Spinal cord (tissue), 10 donors: Measurements from ENCODE around the gene BARHL1. TPM values are rescaled to one million over a fixed set of nuclear protein-coding genes. Genes with fewer than 3 reads are reported as not detected.

Source experiments
- DNase-seq, 6 donors: peaks; one replicate each; pipeline versions ENCODE4 v3.0.0 to v3.0.0-alpha.2; 2013 to 2015; ENCODE audit warnings: low spot score in 6 of 6, low read depth in 4 of 6
- H3K27ac ChIP-seq: one replicate; pipeline ENCODE4 v1.5.1; 2013; ENCODE audit warnings: low read depth, low read length, control low read depth
- H3K27me3 ChIP-seq: one replicate; pipeline ENCODE4 v1.6.1; 2013; ENCODE audit warnings: low read length; ENCODE audit not compliant: control insufficient read depth, insufficient read depth
- H3K36me3 ChIP-seq: one replicate; pipeline ENCODE4 v1.6.1; 2013; ENCODE audit warnings: low read length; ENCODE audit not compliant: control insufficient read depth, insufficient read depth
- H3K4me1 ChIP-seq: one replicate; pipeline ENCODE4 v1.6.1; 2013; ENCODE audit warnings: low read length; ENCODE audit not compliant: control insufficient read depth, insufficient read depth
- H3K4me3 ChIP-seq: one replicate; pipeline ENCODE4 v1.5.1; 2013; ENCODE audit warnings: low read depth, low read length, control low read depth
- H3K9me3 ChIP-seq: one replicate; pipeline ENCODE4 v1.6.1; 2013; ENCODE audit warnings: low read length; ENCODE audit not compliant: control insufficient read depth, insufficient read depth
- WGBS: methylation state at CpG from one replicate; pipeline ENCODE4 v1.1.5; 2013; ENCODE audit warnings: missing lambda C conversion rate; ENCODE audit not compliant: insufficient coverage; 5-methylcytosine and 5-hydroxymethylcytosine counted together
- long read RNA-seq, 4 donors: transcript quantifications; one replicate each; lab custom pipeline, GENCODE V29; 2026
- polyA plus RNA-seq, 2 donors: library from polyadenylated mRNA; unstranded; fragments of 120-200 nt; gene quantifications; one replicate each; pipeline ENCODE4 v1.2.1, GENCODE V29; 2013; ENCODE audit not compliant: insufficient read length in 2 of 2
- total RNA-seq, 2 donors: library from RNA; depleted of rRNA in 1 of 2; stranded (reverse); fragments of 120-200 nt in 1 of 2; fragments of >200 nt in 1 of 2; gene quantifications; one replicate each; pipeline versions ENCODE4 v1.2.3 to v1.2.4, GENCODE V29; 2013 to 2014
- donor health status: healthy.

BARHL1 gene
- 1 to 10 TPM in 1 of 2 donors, not detected in 1; 2.0 TPM for total RNA-seq
- 1 to 10 TPM; 3.2 to 3.3 TPM for polyA plus RNA-seq
- long read RNA-seq, donor 1, partial matches to known transcripts, result 0 of 2 reads
- long read RNA-seq, donor 1, other reads (novel, unspliced or antisense), result 0 of 2 reads
- long read RNA-seq, donor 2, result 0 reads
- long read RNA-seq, donor 3, partial matches to known transcripts, result 0 of 1 reads
- long read RNA-seq, donor 3, other reads (novel, unspliced or antisense), result 0 of 1 reads
- long read RNA-seq, donor 4, result 0 reads

DNA sequence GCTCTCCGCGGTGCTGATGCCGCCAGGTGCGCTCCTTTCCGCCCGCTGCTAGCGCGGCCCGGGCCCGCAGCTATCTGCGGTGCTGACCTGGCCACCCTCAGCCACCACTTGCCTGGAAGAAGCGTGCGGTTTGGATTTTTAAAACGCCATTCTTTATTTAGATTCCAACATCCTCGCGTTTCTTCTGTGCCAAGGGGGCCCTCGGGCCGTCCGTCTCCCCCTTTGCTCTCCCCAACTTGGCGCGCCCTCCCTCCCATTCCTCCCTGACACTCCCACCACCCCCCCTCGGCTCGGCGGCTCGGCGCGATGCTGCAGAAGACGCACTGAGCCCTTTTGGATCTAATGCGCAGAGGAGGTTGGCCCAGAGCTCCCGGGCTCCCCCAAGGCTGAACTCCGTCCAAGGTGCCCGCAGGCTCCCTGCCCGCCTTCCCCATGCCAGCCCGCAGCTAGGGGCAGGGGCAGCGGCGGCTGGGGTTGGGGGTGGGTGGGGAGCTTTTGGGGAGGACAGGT is at the start of gene BARHL1:
TSS of gene BARHL1 (plus strand) at position 331 of the 510 bp plus-strand sequence. CDS start 192 bp downstream, outside the sequence.
- under 1% methylated on average over 30 of the region's 36 CpGs for WGBS
- H3K9me3 ChIP-seq, result no peaks in the 10 kb centered on the region
- H3K4me1 ChIP-seq, result peaks cover 41% of the 10 kb centered on the region
- peaks cover 100% of the 10 kb centered on the region for H3K27me3 ChIP-seq
- no peak within 1 kb of the TSS for H3K27ac ChIP-seq
- H3K36me3 ChIP-seq, result no peaks in the 10 kb centered on the region
- no peak for DNase-seq
- peak within 1 kb of the TSS; percentile 28 for H3K4me3 ChIP-seq

DNA sequence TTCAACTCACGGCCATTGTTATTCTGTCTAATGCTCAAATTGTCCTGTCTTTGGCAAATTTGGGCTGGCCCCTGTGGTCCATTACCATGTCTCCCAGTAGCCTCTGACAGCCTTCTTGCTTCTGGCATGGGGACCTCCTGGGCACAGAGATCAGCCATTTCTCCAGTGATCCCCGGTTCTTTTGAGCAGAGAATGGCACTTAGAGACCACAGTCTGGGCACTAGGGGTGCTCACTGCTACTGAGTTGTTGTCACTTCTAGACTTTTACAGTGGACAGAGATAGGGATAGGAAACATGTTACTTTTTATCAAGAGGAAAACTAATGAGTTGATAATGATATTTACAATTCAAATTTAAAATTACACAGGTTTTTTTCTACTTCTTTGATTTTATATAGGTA is 47.6 kb upstream of the BARHL1 start:
- DNase-seq, result no peak
- Histone ChIP-seq H3K27ac (no peak overlapping the region), H3K27me3 (peaks cover 14% of the 10 kb centered on the region), H3K4me3 (no peak overlapping the region), H3K9me3 (peaks cover 2% of the 10 kb centered on the region), H3K36me3 (no peaks in the 10 kb centered on the region), H3K4me1 (peaks cover 13% of the 10 kb centered on the region)
- WGBS, result 93% methylated on average over 2 of the region's 2 CpGs

DNA sequence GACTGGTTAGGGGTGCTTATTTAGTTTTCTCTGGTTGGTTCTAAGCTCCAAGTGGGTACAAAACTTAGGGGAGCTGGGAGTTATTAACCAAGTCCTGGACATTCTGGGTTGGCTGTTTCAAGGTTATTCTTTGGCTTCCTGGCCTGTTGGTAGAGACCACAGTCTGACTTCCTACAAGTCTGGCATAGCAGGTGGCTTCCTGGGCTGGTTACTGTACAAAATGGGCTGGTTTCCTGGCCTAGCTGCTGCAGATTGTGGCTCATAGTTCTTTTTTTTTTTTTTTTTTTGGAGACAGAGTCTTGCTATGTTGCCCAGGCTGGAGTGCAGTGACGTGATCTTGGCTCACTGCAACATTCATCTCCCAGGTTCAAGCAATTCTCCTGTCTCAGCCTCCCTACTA is 46.3 kb upstream of the BARHL1 start:
- no peak overlapping the region for H3K27ac ChIP-seq
- peaks cover 2% of the 10 kb centered on the region for H3K9me3 ChIP-seq
- peaks cover 11% of the 10 kb centered on the region for H3K4me1 ChIP-seq
- no peak for DNase-seq
- H3K36me3 ChIP-seq, result no peaks in the 10 kb centered on the region
- no peak overlapping the region for H3K4me3 ChIP-seq
- no CpG with 5 or more reads among the region's 1 CpG for WGBS
- peaks cover 14% of the 10 kb centered on the region for H3K27me3 ChIP-seq

DNA sequence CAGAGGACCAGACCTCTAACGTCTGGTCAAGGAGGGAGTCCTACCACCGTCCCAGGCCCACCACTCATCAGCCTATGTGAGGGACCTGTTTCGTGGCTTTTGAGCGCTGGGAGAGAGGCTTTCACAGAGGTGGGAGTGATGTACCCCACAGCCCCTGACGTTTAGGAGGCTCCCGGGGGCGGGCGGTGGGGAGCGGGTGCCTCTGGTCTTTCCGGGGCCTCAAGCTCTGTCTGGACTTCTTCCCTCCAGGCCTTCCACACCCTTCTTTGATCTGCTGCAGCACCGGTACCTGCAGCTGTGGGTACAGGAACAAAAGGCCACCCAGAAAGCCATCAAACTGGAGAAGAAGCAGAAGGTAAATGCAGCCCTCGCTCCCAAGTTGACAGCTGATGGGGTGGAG is 45.1 kb upstream of the BARHL1 start:
- 89% methylated on average over 10 of the region's 12 CpGs for WGBS
- Histone ChIP-seq H3K27me3 (peaks cover 4% of the 10 kb centered on the region), H3K36me3 (no peaks in the 10 kb centered on the region), H3K4me1 (peaks cover under 1% of the 10 kb centered on the region), H3K9me3 (peaks cover 2% of the 10 kb centered on the region), H3K27ac (no peak overlapping the region), H3K4me3 (no peak overlapping the region)
- no peak for DNase-seq

DNA sequence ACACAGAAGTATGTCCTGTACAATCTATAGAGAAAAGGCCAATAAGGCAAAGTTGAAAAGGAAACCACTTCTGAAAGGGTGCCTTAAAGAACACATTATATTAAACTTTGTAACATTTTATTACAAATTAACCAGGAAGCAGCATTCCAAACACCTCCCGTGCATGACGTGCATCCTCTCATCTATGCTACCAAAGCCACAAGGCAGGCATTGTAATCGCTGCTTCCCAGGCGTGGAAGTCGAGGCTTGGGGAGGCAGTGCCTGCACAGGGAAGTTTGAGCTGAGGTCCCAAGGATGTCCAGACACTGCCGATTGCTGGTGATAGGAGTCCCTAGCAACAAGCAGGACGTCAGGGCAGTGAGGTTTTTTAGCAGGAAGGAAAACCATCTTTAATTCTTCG is 44.3 kb upstream of the BARHL1 start:
- Histone ChIP-seq H3K27ac (no peak overlapping the region), H3K4me3 (no peak overlapping the region), H3K9me3 (peaks cover 2% of the 10 kb centered on the region), H3K4me1 (no peaks in the 10 kb centered on the region), H3K36me3 (no peaks in the 10 kb centered on the region), H3K27me3 (peaks cover under 1% of the 10 kb centered on the region)
- no peak for DNase-seq
- WGBS, result 83% methylated on average over 8 of the region's 8 CpGs

DNA sequence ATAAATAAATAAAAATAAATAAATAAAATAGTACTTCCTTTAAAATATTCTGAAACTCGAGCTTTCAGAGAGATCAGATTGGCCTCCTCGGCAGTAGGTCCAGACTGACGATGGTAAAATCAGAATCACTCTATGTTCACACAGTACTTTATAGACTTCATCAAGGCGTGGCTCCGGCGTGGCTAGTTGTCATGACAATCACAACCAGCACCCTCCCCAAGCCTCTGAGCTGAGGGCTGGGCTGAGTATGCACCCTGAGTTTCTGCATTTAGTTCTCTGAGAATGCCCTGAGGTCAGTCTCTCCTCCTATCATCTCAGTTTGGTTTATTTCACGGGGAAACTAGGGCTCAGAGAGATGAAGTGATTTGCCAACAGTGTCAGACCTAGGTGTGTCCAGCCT is 43.3 kb upstream of the BARHL1 start:
- no peaks in the 10 kb centered on the region for H3K4me1 ChIP-seq
- peaks cover 2% of the 10 kb centered on the region for H3K9me3 ChIP-seq
- DNase-seq, result no peak
- H3K27ac ChIP-seq, result no peak overlapping the region
- H3K4me3 ChIP-seq, result no peak overlapping the region
- H3K36me3 ChIP-seq, result no peaks in the 10 kb centered on the region
- 91% methylated on average over 7 of the region's 7 CpGs for whole genome bisulfite sequencing
- no peaks in the 10 kb centered on the region for H3K27me3 ChIP-seq

DNA sequence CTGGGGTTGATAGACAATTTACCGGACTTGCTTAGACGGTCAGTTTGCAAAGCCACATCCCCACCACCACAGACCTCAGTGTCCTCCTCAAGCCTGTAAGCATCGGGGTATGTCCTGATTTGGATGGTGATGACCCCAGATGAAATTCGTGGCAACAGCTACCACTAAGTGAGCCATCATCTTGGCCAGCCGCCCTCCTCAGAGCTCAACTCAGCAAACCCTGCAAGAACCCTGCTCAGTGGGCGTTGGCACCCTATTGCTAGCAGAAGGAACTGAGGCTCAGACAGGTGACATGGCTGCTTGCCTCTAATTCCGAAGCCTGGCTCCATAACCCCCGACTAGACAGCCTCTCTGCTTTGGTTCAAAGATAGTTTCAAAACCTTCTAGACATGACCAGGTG is 41.4 kb upstream of the BARHL1 start:
- no peaks in the 10 kb centered on the region for H3K9me3 ChIP-seq
- DNase-seq, result no peak
- no peak overlapping the region for H3K27ac ChIP-seq
- H3K4me1 ChIP-seq, result peaks cover 4% of the 10 kb centered on the region
- 90% methylated on average over 7 of the region's 8 CpGs for WGBS
- peaks cover 5% of the 10 kb centered on the region for H3K27me3 ChIP-seq
- no peak overlapping the region for H3K4me3 ChIP-seq
- H3K36me3 ChIP-seq, result no peaks in the 10 kb centered on the region

DNA sequence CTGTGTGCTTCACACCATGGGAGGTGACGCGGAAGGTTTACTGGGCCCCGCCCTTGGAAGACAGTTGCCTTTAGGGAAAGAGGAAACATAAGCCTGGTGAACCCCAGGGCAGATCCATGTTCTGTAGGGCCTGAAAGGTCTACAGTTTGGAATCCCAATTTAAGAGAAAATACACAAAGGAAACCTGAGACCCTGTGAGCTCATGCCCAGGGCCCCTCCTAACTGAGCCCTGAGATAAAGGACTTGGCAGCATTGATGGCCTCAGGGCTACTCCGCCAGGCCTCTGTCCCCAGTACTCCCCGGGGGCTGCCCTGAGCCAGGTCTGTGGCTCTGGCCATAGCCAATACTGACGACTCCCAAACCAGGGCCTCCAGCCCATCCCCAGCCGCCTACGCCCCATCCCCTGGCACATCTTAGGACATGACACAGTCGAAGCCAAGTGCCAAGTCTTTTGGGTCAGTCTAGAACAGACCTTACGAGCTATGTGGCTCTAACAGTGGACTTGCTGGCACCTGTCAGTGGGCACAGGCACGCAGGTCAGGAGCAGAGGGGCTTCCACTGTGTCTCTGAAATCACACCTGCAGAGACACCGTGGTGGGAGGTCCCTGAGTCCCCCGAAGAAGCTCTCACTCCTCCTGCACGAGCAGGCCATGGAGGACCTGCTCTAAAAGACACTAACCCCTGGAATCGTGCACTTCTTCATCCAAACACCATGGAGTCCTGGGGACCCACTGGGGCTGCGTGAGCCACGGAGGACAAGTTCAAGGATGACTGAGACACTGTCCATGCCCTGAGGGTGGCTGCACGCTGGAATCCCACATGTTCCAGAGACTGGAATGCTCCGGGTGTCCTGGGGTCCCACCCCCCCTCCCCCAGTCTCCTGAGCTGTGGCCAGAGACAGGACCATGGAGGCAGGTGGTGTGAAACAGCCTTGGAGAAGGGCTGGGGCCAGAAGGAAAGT is 40.3 kb upstream of the BARHL1 start:
- Histone ChIP-seq H3K27me3 (peaks cover 5% of the 10 kb centered on the region), H3K4me3 (no peak overlapping the region), H3K36me3 (no peaks in the 10 kb centered on the region), H3K27ac (no peak overlapping the region), H3K4me1 (peaks cover 14% of the 10 kb centered on the region), H3K9me3 (no peaks in the 10 kb centered on the region)
- no peak for DNase-seq
- 88% methylated on average over 17 of the region's 19 CpGs for WGBS

DNA sequence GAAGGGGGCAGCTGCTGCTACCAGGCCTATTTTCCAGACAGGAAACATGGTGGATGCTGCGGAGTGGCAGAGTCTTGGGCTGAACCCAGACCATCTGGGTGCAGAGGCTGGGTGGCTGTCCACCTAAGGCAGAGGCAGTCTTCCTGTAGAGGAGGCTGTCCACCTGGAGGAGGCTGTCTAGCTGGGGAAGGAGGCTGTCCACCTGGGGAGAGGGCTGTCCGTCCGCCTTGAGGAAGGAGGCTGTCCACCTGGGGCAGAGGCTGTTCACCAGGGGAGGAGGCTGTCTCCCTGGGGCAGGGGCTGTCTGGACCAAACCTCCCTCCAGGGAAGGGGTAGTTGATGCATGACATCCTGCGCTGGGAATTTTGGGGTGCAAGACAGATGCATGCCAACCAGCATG is 39.2 kb upstream of the BARHL1 start:
- H3K27ac ChIP-seq, result no peak overlapping the region
- 97% methylated on average over 3 of the region's 4 CpGs for WGBS
- H3K9me3 ChIP-seq, result no peaks in the 10 kb centered on the region
- H3K36me3 ChIP-seq, result no peaks in the 10 kb centered on the region
- peaks cover 5% of the 10 kb centered on the region for H3K27me3 ChIP-seq
- H3K4me1 ChIP-seq, result peaks cover 14% of the 10 kb centered on the region
- no peak overlapping the region for H3K4me3 ChIP-seq
- DNase-seq, result no peak
